GM12891 (cell line): ENCODE results near the gene ANKMY1.

Experiments used
- DNase-seq: peaks from one replicate; pipeline ENCODE4 v3.0.0; 2011; ENCODE audit warnings: low spot score; ENCODE audit not compliant: insufficient read length
- FAIRE-seq: peaks from 2 replicates; lab custom pipeline; 2011; peaks lifted over from hg19 to GRCh38; lab: Jason Lieb, UNC
- PAX5 ChIP-seq: IDR thresholded peaks from 2 replicates; pipeline ENCODE4 v1.6.1; 2011; ENCODE audit warnings: low read length, moderate library complexity, mild to moderate bottlenecking; ENCODE audit not compliant: insufficient read depth, severe bottlenecking
- POLR2A ChIP-seq: IDR thresholded peaks from 2 replicates; pipeline ENCODE4 v1.6.1; 2011; ENCODE audit warnings: low read depth, low read length, control low read depth
- POLR2AphosphoS5 ChIP-seq: IDR thresholded peaks from 2 replicates; pipeline ENCODE4 v1.6.1; 2011; ENCODE audit warnings: low read depth, low read length, control low read depth
- POU2F2 ChIP-seq: IDR thresholded peaks from 2 replicates; pipeline ENCODE4 v1.6.1; 2011; ENCODE audit warnings: low read depth, mild to moderate bottlenecking, control low read depth, low read length, moderate library complexity
- SPI1 ChIP-seq: IDR thresholded peaks from 2 replicates; pipeline ENCODE4 v1.6.1; 2011; ENCODE audit warnings: low read depth, low read length, control low read depth
- TAF1 ChIP-seq: IDR thresholded peaks from 2 replicates; pipeline ENCODE4 v1.6.1; 2011; ENCODE audit warnings: low read depth, low read length, control low read depth

The ANKMY1 gene

DNA sequence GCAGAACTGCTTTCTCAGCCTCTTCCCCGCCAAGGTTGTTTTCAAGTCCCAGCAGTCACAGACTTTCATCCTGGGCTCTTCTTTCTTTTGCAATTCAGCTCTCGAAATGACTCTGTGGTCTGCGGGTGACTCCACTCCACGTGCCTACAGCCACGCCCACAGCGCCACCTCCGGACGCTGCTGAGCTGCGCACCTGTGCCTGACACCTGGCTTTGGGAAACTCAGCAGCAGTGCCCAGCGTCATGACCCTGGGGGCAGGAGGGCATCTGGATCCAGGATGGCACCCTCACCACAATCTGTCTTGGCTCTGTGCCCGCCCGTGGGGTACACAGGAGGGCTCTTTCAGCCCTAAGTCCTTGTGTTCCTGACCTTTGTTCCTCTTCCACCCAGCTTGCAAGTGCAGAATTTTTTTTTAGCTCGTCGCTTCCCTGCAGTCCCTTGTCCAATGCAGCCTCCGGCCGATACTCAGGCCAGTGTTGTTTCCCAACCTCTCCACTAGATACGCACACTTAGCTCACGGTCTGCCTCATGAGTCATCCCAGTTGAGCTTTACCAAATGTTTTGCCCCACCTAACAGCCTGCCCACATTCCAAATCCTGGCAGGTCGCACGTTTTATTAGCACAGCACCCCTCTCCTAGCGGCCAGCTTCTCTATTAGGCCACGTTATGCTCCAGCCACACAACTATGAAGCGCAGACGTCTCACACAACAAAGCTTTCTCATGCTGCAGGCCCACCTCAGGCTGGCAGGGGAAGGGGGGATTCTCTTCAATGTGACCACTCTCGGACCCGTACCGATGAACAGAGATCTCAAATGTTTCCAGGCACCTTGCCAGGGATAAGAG, 22.2 kb upstream of the ANKMY1 start:
- peak; percentile 85 for FAIRE-seq
- no peak for DNase-seq
- TF ChIP-seq PAX5 (no peak), POLR2AphosphoS5 (peak; percentile 16; the same call in 1 of the 2 replicates)

GRCh38 chr2:240579071-240579762, 21.4 kb upstream of the ANKMY1 start:
- FAIRE-seq (no peak), DNase-seq (no peak)

GRCh38 chr2:240578488-240578887, 20.7 kb upstream of the ANKMY1 start:
- no peak for FAIRE-seq
- DNase-seq = no peak
- TF ChIP-seq POLR2AphosphoS5 = no peak
- no peak for TF ChIP-seq TAF1
- no peak for TF ChIP-seq POLR2A
- TF ChIP-seq SPI1 = no peak
- TF ChIP-seq PAX5 = no peak
- TF ChIP-seq POU2F2 = no peak

More at GRCh38 chr2:240579071-240579762, 21.4 kb upstream of the ANKMY1 start:
- TF ChIP-seq POLR2AphosphoS5 (no peak), POLR2A (no peak), PAX5 (no peak), SPI1 (no peak), POU2F2 (no peak), TAF1 (no peak)

- TF ChIP-seq PAX5 = no peak
- no peak for TF ChIP-seq POLR2AphosphoS5
- no peak for TF ChIP-seq POU2F2
- no peak for TF ChIP-seq SPI1
- no peak for TF ChIP-seq POLR2A
- TF ChIP-seq TAF1 = no peak
- DNase-seq = no peak
- FAIRE-seq = no peak
Measured at GRCh38 chr2:240578110-240578450, 20.3 kb upstream of the ANKMY1 start.

- FAIRE-seq (no peak), DNase-seq (no peak)
- no peak for TF ChIP-seq PAX5
Measured at GRCh38 chr2:240577281-240578109, 19.7 kb upstream of the ANKMY1 start.

- DNase-seq = no peak
- no peak for TF ChIP-seq POLR2AphosphoS5
- TF ChIP-seq PAX5 = no peak
- TF ChIP-seq POU2F2 = no peak
- no peak for TF ChIP-seq POLR2A
- TF ChIP-seq TAF1 = no peak
- no peak for TF ChIP-seq SPI1
- FAIRE-seq = no peak
Measured at GRCh38 chr2:240576436-240577205, 18.8 kb upstream of the ANKMY1 start.

GRCh38 chr2:240576036-240576435, 18.2 kb upstream of the ANKMY1 start:
- DNase-seq (no peak), FAIRE-seq (no peak)

GRCh38 chr2:240575101-240575965, 17.5 kb upstream of the ANKMY1 start:
- no peak for TF ChIP-seq TAF1
- no peak for TF ChIP-seq POU2F2
- no peak for TF ChIP-seq POLR2A
- no peak for TF ChIP-seq PAX5
- no peak for TF ChIP-seq POLR2AphosphoS5
- no peak for TF ChIP-seq SPI1
- FAIRE-seq (no peak), DNase-seq (no peak)

More at GRCh38 chr2:240576036-240576435, 18.2 kb upstream of the ANKMY1 start:
- TF ChIP-seq PAX5 (no peak), POU2F2 (no peak), TAF1 (no peak), POLR2A (no peak), SPI1 (no peak), POLR2AphosphoS5 (no peak)
